Osteoblast (primary cell): ENCODE data around the gene TRIP6. TPM values are rescaled to one million over a fixed set of nuclear protein-coding genes. Genes with fewer than 3 reads are reported as not detected.

Source experiments
- DNase-seq: peaks from one replicate; pipeline ENCODE4 v3.0.0; 2011; ENCODE audit warnings: low spot score, mixed read lengths; ENCODE audit not compliant: insufficient read length; ENCODE audit errors: missing footprints
- H2AFZ ChIP-seq: 2 replicates; pipeline ENCODE4 v1.6.0; 2011; ENCODE audit warnings: mild to moderate bottlenecking, low read length
- H3K27ac ChIP-seq: 2 replicates; pipeline ENCODE4 v1.5.1; 2011; ENCODE audit warnings: mild to moderate bottlenecking, low read depth, low read length, moderate library complexity
- H3K27me3 ChIP-seq: 2 replicates; pipeline ENCODE4 v1.6.0; 2012; ENCODE audit warnings: mild to moderate bottlenecking, control low read depth, inconsistent platforms, low read length, moderate library complexity; ENCODE audit not compliant: insufficient read depth
- H3K36me3 ChIP-seq: 2 replicates; pipeline ENCODE4 v1.5.1; 2011; ENCODE audit warnings: mild to moderate bottlenecking, low read length, control low read depth, moderate library complexity; ENCODE audit not compliant: insufficient read depth
- H3K4me1 ChIP-seq: 2 replicates; pipeline ENCODE4 v1.5.1; 2011; ENCODE audit warnings: mild to moderate bottlenecking, low read length, control low read depth, moderate library complexity; ENCODE audit not compliant: insufficient read depth
- H3K4me2 ChIP-seq: 2 replicates; pipeline ENCODE4 v1.6.0; 2011; ENCODE audit warnings: mild to moderate bottlenecking, low read length; ENCODE audit not compliant: insufficient read depth
- H3K4me3 ChIP-seq: fragments of 200-600 bp; sonication (generic); 3 replicates; pipeline ENCODE4 v1.5.1; 2012; ENCODE audit warnings: mild to moderate bottlenecking, low read length, inconsistent platforms; ENCODE audit not compliant: insufficient read depth
- H3K79me2 ChIP-seq: 2 replicates; pipeline ENCODE4 v1.6.0; 2012; ENCODE audit warnings: mild to moderate bottlenecking, low read length, control low read depth, inconsistent platforms; ENCODE audit not compliant: insufficient read depth
- H3K9me3 ChIP-seq: 2 replicates; pipeline ENCODE4 v1.5.1; 2011; ENCODE audit warnings: low read depth, low read length, control low read depth
- H4K20me1 ChIP-seq: 2 replicates; pipeline ENCODE4 v1.6.0; 2012; ENCODE audit warnings: mild to moderate bottlenecking, low read length, control low read depth; ENCODE audit not compliant: insufficient read depth
- total RNA-seq: library from RNA; depleted of rRNA; stranded (reverse); fragments of >200 nt; gene quantifications from 2 replicates; pipeline ENCODE4 v1.2.3, GENCODE V29; 2012
- TF ChIP-seq, protein P1 (sequence below): IDR thresholded peaks from 2 replicates; pipeline ENCODE4 v1.5.1; 2011; ENCODE audit warnings: mild to moderate bottlenecking, low read depth, low read length, moderate library complexity; ENCODE audit errors: extremely low read depth

The TRIP6 gene
- total RNA-seq, 1 donor = 115 TPM

GRCh38 chr7:100874577-100875355 lies 7.6 kb downstream of the TRIP6 start, which contains the start of gene SRRT:
Gene SRRT, plus strand, starts transcription at chr7:100875103. Its CDS starts 488 bp downstream, at chr7:100875591.
- peak; percentile 100 for DNase-seq
- Histone ChIP-seq H3K27ac (peak within 1 kb of the TSS; percentile 96), H3K79me2 (peaks cover 84% of the 10 kb centered on the region), H3K4me2 (peak within 1 kb of the TSS; percentile 92), H3K4me1 (peaks cover 23% of the 10 kb centered on the region), H3K36me3 (peaks cover 77% of the 10 kb centered on the region), H3K9me3 (no peaks in the 10 kb centered on the region), H4K20me1 (peaks cover 22% of the 10 kb centered on the region), H2AFZ (peak within 1 kb of the TSS; percentile 95), H3K4me3 (peak within 1 kb of the TSS; percentile 97), H3K27me3 (no peaks in the 10 kb centered on the region)
- TF ChIP-seq, protein P1, sequence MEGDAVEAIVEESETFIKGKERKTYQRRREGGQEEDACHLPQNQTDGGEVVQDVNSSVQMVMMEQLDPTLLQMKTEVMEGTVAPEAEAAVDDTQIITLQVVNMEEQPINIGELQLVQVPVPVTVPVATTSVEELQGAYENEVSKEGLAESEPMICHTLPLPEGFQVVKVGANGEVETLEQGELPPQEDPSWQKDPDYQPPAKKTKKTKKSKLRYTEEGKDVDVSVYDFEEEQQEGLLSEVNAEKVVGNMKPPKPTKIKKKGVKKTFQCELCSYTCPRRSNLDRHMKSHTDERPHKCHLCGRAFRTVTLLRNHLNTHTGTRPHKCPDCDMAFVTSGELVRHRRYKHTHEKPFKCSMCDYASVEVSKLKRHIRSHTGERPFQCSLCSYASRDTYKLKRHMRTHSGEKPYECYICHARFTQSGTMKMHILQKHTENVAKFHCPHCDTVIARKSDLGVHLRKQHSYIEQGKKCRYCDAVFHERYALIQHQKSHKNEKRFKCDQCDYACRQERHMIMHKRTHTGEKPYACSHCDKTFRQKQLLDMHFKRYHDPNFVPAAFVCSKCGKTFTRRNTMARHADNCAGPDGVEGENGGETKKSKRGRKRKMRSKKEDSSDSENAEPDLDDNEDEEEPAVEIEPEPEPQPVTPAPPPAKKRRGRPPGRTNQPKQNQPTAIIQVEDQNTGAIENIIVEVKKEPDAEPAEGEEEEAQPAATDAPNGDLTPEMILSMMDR = peak; percentile 12

- Histone ChIP-seq H3K9me3 (no peaks in the 10 kb centered on the region), H3K4me3 (peak overlapping the region; percentile 97), H4K20me1 (peaks cover 26% of the 10 kb centered on the region), H3K79me2 (peaks cover 84% of the 10 kb centered on the region), H3K4me1 (peaks cover 23% of the 10 kb centered on the region), H2AFZ (peak overlapping the region; percentile 59), H3K27me3 (no peaks in the 10 kb centered on the region), H3K4me2 (peak overlapping the region; percentile 92), H3K27ac (peak overlapping the region; percentile 96), H3K36me3 (peaks cover 76% of the 10 kb centered on the region)
- TF ChIP-seq, protein P1 = no peak
- DNase-seq = peak; percentile 84
Observed at GRCh38 chr7:100875356-100875751, 8.2 kb downstream of the TRIP6 start.

DNA sequence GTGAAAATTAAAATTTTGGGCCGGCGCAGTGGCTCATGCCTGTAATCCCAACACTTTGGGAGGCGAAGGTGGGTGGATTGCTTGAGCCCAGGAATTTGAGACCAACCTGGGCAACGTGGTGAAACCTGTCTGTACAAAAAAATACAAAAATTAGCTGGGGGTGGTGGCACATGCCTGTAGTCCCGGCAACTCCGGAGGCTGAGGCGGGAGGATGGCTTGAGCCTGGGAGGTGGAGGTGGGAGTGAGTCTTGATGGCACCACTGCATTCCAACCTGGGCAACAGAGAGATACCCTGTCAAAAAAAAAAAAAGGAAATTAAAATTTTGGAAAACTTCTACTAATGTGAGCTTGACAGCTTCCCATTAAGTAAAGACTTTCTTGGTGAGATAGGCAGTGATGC lies 10.8 kb downstream of the TRIP6 start:
- Histone ChIP-seq H2AFZ (no peak overlapping the region), H3K4me3 (no peak overlapping the region), H3K4me1 (peaks cover 23% of the 10 kb centered on the region), H4K20me1 (peaks cover 40% of the 10 kb centered on the region), H3K36me3 (peaks cover 76% of the 10 kb centered on the region), H3K27ac (no peak overlapping the region), H3K9me3 (no peaks in the 10 kb centered on the region), H3K4me2 (no peak overlapping the region), H3K79me2 (peaks cover 89% of the 10 kb centered on the region), H3K27me3 (no peaks in the 10 kb centered on the region)
- TF ChIP-seq, protein P1 = no peak
- no peak for DNase-seq

- Histone ChIP-seq H3K27me3 (no peaks in the 10 kb centered on the region), H2AFZ (no peak overlapping the region), H4K20me1 (peaks cover 40% of the 10 kb centered on the region), H3K4me2 (no peak overlapping the region), H3K36me3 (peaks cover 76% of the 10 kb centered on the region), H3K4me1 (peaks cover 23% of the 10 kb centered on the region), H3K27ac (no peak overlapping the region), H3K79me2 (peaks cover 92% of the 10 kb centered on the region), H3K9me3 (no peaks in the 10 kb centered on the region), H3K4me3 (no peak overlapping the region)
- DNase-seq = no peak
- TF ChIP-seq, protein P1 = no peak
Observed at GRCh38 chr7:100878685-100879084, 11.5 kb downstream of the TRIP6 start.
